Measurements from ENCODE around the gene UBE2R2. TPM values are rescaled to one million over a fixed set of nuclear protein-coding genes. Genes with fewer than 3 reads are reported as not detected.

UBE2R2 gene
- total RNA-seq, 1 donor from 2014 or later, result 35.1 TPM

GRCh38 chr9:33881635-33882034, 64.7 kb downstream of the UBE2R2 start:
- intact Hi-C loops (cut with micrococcal nuclease), result no loop called here

- intact Hi-C loops (cut with micrococcal nuclease), result no loop called here
Observed at GRCh38 chr9:33884856-33885701, 68.1 kb downstream of the UBE2R2 start.

GRCh38 chr9:33885948-33886347, 69.0 kb downstream of the UBE2R2 start:
- intact Hi-C loops (cut with micrococcal nuclease), result no loop called here

- intact Hi-C loops (cut with micrococcal nuclease), result no loop called here
Observed at GRCh38 chr9:33893861-33894260, 76.9 kb downstream of the UBE2R2 start.

- intact Hi-C loops (cut with micrococcal nuclease), result no loop called here
Observed at GRCh38 chr9:33894316-33894715, 77.4 kb downstream of the UBE2R2 start.

GRCh38 chr9:33903157-33903780, 86.3 kb downstream of the UBE2R2 start:
- intact Hi-C loops (cut with micrococcal nuclease), result no loop called here

GRCh38 chr9:33905137-33905536, 88.2 kb downstream of the UBE2R2 start:
- intact Hi-C loops (cut with micrococcal nuclease), result no loop called here

- intact Hi-C loops (cut with micrococcal nuclease), result no loop called here
Observed at GRCh38 chr9:33906769-33907168, 89.8 kb downstream of the UBE2R2 start.

GRCh38 chr9:33907347-33907746, 90.4 kb downstream of the UBE2R2 start:
- intact Hi-C loops (cut with micrococcal nuclease), result no loop called here

- intact Hi-C loops (cut with micrococcal nuclease), result no loop called here
Observed at GRCh38 chr9:33908114-33908513, 91.2 kb downstream of the UBE2R2 start.

GRCh38 chr9:33908749-33909148, 91.8 kb downstream of the UBE2R2 start:
- intact Hi-C loops (cut with micrococcal nuclease), result no loop called here

- intact Hi-C loops (cut with micrococcal nuclease), result no loop called here
Observed at GRCh38 chr9:33913541-33913940, 96.6 kb downstream of the UBE2R2 start.

- intact Hi-C loops (cut with micrococcal nuclease), result no loop called here
Observed at GRCh38 chr9:33914887-33915628, 98.1 kb downstream of the UBE2R2 start.

- intact Hi-C loops (cut with micrococcal nuclease), result no loop called here
Observed at GRCh38 chr9:33917036-33917435, 100.1 kb downstream of the UBE2R2 start.

- intact Hi-C loops (cut with micrococcal nuclease), result no loop called here
Observed at GRCh38 chr9:33919276-33919897, 102.4 kb downstream of the UBE2R2 start.

GRCh38 chr9:33921967-33922895, 105.3 kb downstream of the UBE2R2 start:
- intact Hi-C loops (cut with micrococcal nuclease), result loop anchor here (5.0 to 10.0 kb wide), 2 partner anchors 63 to 105 kb away; partner anchors contain the start of gene UBE2R2

GRCh38 chr9:33923079-33923478, 106.1 kb downstream of the UBE2R2 start:
- intact Hi-C loops (cut with micrococcal nuclease), result loop anchor here (5.0 to 10.0 kb wide), 2 partner anchors 62 to 106 kb away; partner anchors contain the start of gene UBE2R2

GRCh38 chr9:33923998-33924701, 107.2 kb downstream of the UBE2R2 start:
- intact Hi-C loops (cut with micrococcal nuclease), result loop anchor here (5.0 to 10.0 kb wide), 2 partner anchors 61 to 107 kb away; partner anchors contain the start of gene UBE2R2

- intact Hi-C loops (cut with micrococcal nuclease), result loop anchor here (5.0 to 10.0 kb wide), 2 partner anchors 60 to 108 kb away; partner anchors contain the start of gene UBE2R2
Observed at GRCh38 chr9:33924978-33925797, 108.2 kb downstream of the UBE2R2 start.

All from T-helper 2 cell treated with Interferon-gamma antibody and Interleukin-4, amounts not matched to agents 100 ng/mL and 5 ng/mL, for 36 hours (primary cell).